IPS-20b (cell line): Measurements from ENCODE around the gene LYRM2.

Source experiments
- H3K27ac ChIP-seq: one replicate; pipeline ENCODE4 v1.5.1; 2013; ENCODE audit warnings: low read length
- H3K27me3 ChIP-seq: 2 replicates; pipeline ENCODE4 v1.6.1; 2013; ENCODE audit warnings: mild to moderate bottlenecking, low read length, inconsistent platforms; ENCODE audit not compliant: insufficient read depth
- H3K36me3 ChIP-seq: 2 replicates; pipeline ENCODE4 v1.6.1; 2013; ENCODE audit warnings: low read depth, mild to moderate bottlenecking, inconsistent platforms, low read length, moderate library complexity; ENCODE audit not compliant: insufficient read depth
- H3K4me1 ChIP-seq: 2 replicates; pipeline ENCODE4 v1.6.1; 2013; ENCODE audit warnings: mild to moderate bottlenecking, control low read depth, inconsistent platforms, low read length, moderate library complexity; ENCODE audit not compliant: insufficient read depth
- H3K4me3 ChIP-seq: 2 replicates; pipeline ENCODE4 v1.5.1; 2013; ENCODE audit warnings: mild to moderate bottlenecking, low read length, inconsistent platforms
- H3K9ac ChIP-seq: 2 replicates; pipeline ENCODE4 v1.6.1; 2013; ENCODE audit warnings: low read depth, mild to moderate bottlenecking, inconsistent platforms, low read length, moderate library complexity
- H3K9me3 ChIP-seq: 2 replicates; pipeline ENCODE4 v1.6.1; 2013; ENCODE audit warnings: mild to moderate bottlenecking, low read depth, low read length, inconsistent platforms; ENCODE audit not compliant: insufficient read depth

The LYRM2 gene

GRCh38 chr6:89589297-89590025 is 49.1 kb downstream of the LYRM2 start:
- H3K27ac ChIP-seq = no peak overlapping the region
- H3K9me3 ChIP-seq = no peaks in the 10 kb centered on the region
- no peak overlapping the region for H3K4me3 ChIP-seq
- no peak overlapping the region for H3K9ac ChIP-seq
- no peaks in the 10 kb centered on the region for H3K36me3 ChIP-seq
- H3K27me3 ChIP-seq = no peaks in the 10 kb centered on the region
- H3K4me1 ChIP-seq = peaks cover 4% of the 10 kb centered on the region

DNA sequence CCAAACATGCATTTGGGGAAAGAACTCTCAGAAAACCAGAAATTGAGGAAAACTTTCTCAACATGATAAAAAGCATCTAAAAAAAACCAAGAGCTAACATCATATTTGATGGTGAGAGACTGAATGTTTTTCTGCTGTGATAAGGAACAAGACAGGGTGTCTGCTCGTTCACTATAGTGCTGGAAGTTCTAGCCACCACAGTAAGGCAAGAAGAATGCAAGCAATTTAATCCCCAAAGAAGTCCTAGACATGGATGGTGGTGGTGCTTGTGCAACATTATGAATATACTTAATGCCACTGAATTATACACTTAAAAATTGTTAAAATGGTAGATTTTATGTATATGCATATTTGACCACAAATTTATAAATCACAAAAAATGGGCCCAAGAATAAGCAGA is 53.4 kb downstream of the LYRM2 start:
- H3K27ac ChIP-seq = no peak overlapping the region
- H3K4me3 ChIP-seq = no peak overlapping the region
- no peaks in the 10 kb centered on the region for H3K36me3 ChIP-seq
- H3K4me1 ChIP-seq = peaks cover 14% of the 10 kb centered on the region
- H3K9ac ChIP-seq = no peak overlapping the region
- H3K9me3 ChIP-seq = no peaks in the 10 kb centered on the region
- H3K27me3 ChIP-seq = no peaks in the 10 kb centered on the region

GRCh38 chr6:89584539-89584938 is 54.0 kb downstream of the LYRM2 start:
- H3K4me3 ChIP-seq = no peak overlapping the region
- no peak overlapping the region for H3K27ac ChIP-seq
- H3K36me3 ChIP-seq = no peaks in the 10 kb centered on the region
- no peaks in the 10 kb centered on the region for H3K9me3 ChIP-seq
- H3K9ac ChIP-seq = no peak overlapping the region
- peaks cover 11% of the 10 kb centered on the region for H3K4me1 ChIP-seq
- H3K27me3 ChIP-seq = no peaks in the 10 kb centered on the region

- H3K9me3 ChIP-seq = no peaks in the 10 kb centered on the region
- 0 out of 2 replicates have a peak overlapping the region, but pooled peaks have one; percentile 20 for H3K9ac ChIP-seq
- no peaks in the 10 kb centered on the region for H3K36me3 ChIP-seq
- H3K27ac ChIP-seq = no peak overlapping the region
- peaks cover 9% of the 10 kb centered on the region; the same call in 1 of the 2 replicates for H3K4me1 ChIP-seq
- no peak overlapping the region for H3K4me3 ChIP-seq
- no peaks in the 10 kb centered on the region for H3K27me3 ChIP-seq
These were observed 55.0 kb downstream of the LYRM2 start for GRCh38 chr6:89583559-89583958.

- H3K9me3 ChIP-seq = no peaks in the 10 kb centered on the region
- no peak overlapping the region for H3K4me3 ChIP-seq
- no peaks in the 10 kb centered on the region for H3K27me3 ChIP-seq
- H3K9ac ChIP-seq = no peak overlapping the region
- H3K36me3 ChIP-seq = no peaks in the 10 kb centered on the region
- peaks cover 9% of the 10 kb centered on the region; the same call in 1 of the 2 replicates for H3K4me1 ChIP-seq
- H3K27ac ChIP-seq = no peak overlapping the region
These were observed 55.8 kb downstream of the LYRM2 start for GRCh38 chr6:89582669-89583325.

GRCh38 chr6:89581689-89582088 is 56.9 kb downstream of the LYRM2 start:
- no peak overlapping the region for H3K27ac ChIP-seq

DNA sequence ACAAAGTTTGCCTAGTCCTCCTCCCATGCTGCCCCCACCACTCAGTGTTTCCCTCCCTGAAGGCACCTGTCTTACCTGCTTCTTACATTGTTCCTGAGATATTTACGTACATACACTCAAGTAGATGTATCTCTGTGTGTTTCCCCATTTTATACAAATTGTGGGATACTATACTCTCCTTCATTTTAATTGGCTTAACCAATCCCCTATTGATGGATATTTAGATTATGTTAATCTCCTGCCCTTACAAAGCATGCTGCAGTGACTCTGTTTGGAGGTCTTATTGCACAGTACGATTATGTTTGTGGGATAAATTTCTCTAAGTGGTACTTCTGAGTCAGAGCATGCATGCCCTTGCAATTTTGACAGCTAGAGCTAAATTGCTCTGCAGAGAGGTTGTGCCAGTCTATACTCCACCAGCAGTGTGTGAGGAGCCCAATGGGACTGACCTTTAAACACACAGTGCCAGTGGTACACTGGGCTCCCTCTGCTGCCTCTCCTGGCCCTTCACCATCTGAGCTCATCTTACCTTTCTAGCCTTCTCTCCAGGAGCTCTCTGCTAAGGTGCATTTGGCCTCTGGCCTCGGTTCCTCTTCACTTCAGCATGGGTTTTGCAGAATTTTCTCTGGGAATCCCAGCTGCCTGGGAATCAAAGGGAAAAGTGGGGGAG is 57.4 kb downstream of the LYRM2 start:
- Histone ChIP-seq H3K9me3 (no peaks in the 10 kb centered on the region), H3K36me3 (no peaks in the 10 kb centered on the region), H3K4me1 (peaks cover 9% of the 10 kb centered on the region; the same call in 1 of the 2 replicates), H3K27me3 (no peaks in the 10 kb centered on the region), H3K4me3 (no peak overlapping the region), H3K9ac (no peak overlapping the region), H3K27ac (no peak overlapping the region)

More at GRCh38 chr6:89581689-89582088, 56.9 kb downstream of the LYRM2 start:
- Histone ChIP-seq H3K9ac (no peak overlapping the region), H3K4me1 (peaks cover 9% of the 10 kb centered on the region; the same call in 1 of the 2 replicates), H3K36me3 (no peaks in the 10 kb centered on the region), H3K9me3 (no peaks in the 10 kb centered on the region), H3K27me3 (no peaks in the 10 kb centered on the region), H3K4me3 (no peak overlapping the region)

DNA sequence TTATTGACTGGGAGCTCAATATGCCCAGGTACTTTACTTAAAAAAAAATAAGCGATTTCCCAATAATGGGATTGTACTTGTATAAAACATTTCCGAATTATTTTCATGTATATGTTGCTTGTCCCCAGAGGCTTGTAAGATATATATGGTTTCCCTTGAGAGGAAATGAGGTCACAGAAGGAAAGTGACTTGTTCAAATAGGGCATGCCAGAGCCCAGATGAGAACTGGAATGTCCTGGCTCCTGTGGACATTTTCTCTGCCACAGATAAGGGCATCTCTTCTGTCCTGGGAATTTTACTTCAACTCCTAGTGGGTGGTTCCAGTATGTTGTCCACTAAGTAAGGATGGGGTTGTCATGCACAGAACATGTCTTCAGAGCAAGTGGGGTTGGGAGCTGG is 63.0 kb downstream of the LYRM2 start:
- Histone ChIP-seq H3K36me3 (no peaks in the 10 kb centered on the region), H3K9me3 (no peaks in the 10 kb centered on the region), H3K4me1 (no peaks in the 10 kb centered on the region), H3K4me3 (no peak overlapping the region), H3K27ac (no peak overlapping the region), H3K27me3 (no peaks in the 10 kb centered on the region), H3K9ac (no peak overlapping the region)

- H3K27ac ChIP-seq = no peak overlapping the region
- H3K27me3 ChIP-seq = no peaks in the 10 kb centered on the region
- no peak overlapping the region for H3K9ac ChIP-seq
- H3K9me3 ChIP-seq = no peaks in the 10 kb centered on the region
- no peaks in the 10 kb centered on the region for H3K4me1 ChIP-seq
- no peak overlapping the region for H3K4me3 ChIP-seq
- H3K36me3 ChIP-seq = no peaks in the 10 kb centered on the region
These were observed 63.5 kb downstream of the LYRM2 start for GRCh38 chr6:89574910-89575561.

DNA sequence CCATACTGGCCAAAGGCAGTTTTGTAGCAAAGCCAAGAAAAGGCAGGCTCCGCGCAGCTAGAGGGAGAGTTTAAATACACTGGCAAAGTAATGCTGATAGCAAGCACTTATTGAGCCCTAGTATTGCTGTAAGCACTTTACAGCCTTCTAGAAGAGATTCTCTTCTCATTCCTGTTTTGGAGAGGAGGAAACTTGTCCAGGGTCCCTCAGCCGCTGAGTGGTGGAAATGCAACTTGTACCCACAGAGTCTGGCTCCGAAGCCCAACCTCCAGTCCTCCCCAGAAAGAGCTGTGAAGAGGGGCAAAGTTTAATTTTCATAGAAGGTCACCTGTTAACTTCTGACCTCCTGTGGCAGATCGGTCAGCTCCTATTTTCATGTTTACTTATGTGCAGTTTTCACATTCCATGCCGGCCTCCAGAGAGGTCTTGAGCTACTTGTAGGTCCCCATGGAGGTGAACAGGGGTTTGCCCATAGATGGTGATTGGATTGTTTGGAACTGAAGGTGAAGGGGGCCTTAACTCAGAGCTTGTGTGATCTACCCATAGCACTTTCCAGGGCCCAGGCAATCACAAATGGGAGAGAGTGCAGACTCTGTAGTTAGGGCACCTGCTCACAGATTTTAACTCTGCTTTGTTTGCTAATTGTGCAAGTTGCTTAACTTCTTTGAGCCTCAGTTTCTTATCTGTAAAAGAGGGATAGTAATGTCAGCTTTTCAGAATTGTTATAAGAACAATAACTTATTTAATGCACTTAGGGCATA is 70.7 kb downstream of the LYRM2 start:
- Histone ChIP-seq H3K4me1 (no peaks in the 10 kb centered on the region), H3K4me3 (no peak overlapping the region), H3K27me3 (no peaks in the 10 kb centered on the region)

More for the DNA sequence above, 70.7 kb downstream of the LYRM2 start:
- Histone ChIP-seq H3K27ac (no peak overlapping the region), H3K36me3 (no peaks in the 10 kb centered on the region), H3K9ac (no peak overlapping the region), H3K9me3 (no peaks in the 10 kb centered on the region)
